GM19468 (cell line): ENCODE measurements around the gene C6orf89.
"Not testable (repeated sequence)": the region's sequence is repeated elsewhere in the genome, so short reads cannot be mapped to it uniquely, and the experiment has no call there.

Experiments
- ATAC-seq: cut with Tn5 transposase; IDR thresholded peaks from one replicate; pipeline ENCODE4 v1.9.1; 2021; ENCODE audit warnings: mild to moderate bottlenecking, moderate library complexity, moderate number of reproducible peaks; ENCODE audit not compliant: unreplicated experiment; ENCODE audit errors: extremely low read depth

The C6orf89 gene

GRCh38 chr6:36917541-36918193, 31.9 kb downstream of the C6orf89 start:
- ATAC-seq: no peak

- ATAC-seq: no peak
These were observed 34.3 kb downstream of the C6orf89 start for GRCh38 chr6:36920049-36920448.

GRCh38 chr6:36920546-36920945, 34.8 kb downstream of the C6orf89 start:
- ATAC-seq: no peak

GRCh38 chr6:36924131-36924530, 38.4 kb downstream of the C6orf89 start:
- ATAC-seq: no peak

GRCh38 chr6:36924778-36925374, 39.1 kb downstream of the C6orf89 start:
- no peak for ATAC-seq

- ATAC-seq: no peak
These were observed 40.1 kb downstream of the C6orf89 start for GRCh38 chr6:36925809-36926208.

GRCh38 chr6:36926708-36927513, 41.2 kb downstream of the C6orf89 start:
- ATAC-seq: no peak

- no peak for ATAC-seq
These were observed 42.2 kb downstream of the C6orf89 start for GRCh38 chr6:36927691-36928546.

GRCh38 chr6:36928547-36928918, 42.8 kb downstream of the C6orf89 start:
- no peak for ATAC-seq

GRCh38 chr6:36929152-36929551, 43.4 kb downstream of the C6orf89 start:
- no peak for ATAC-seq

GRCh38 chr6:36929607-36930006, 43.9 kb downstream of the C6orf89 start:
- ATAC-seq: no peak

GRCh38 chr6:36930483-36930882, 44.7 kb downstream of the C6orf89 start:
- ATAC-seq: no peak

- ATAC-seq: no peak
These were observed 47.4 kb downstream of the C6orf89 start for GRCh38 chr6:36933102-36933501.

GRCh38 chr6:36933519-36933918, 47.8 kb downstream of the C6orf89 start:
- ATAC-seq: no peak

- ATAC-seq: no peak
These were observed 49.1 kb downstream of the C6orf89 start for GRCh38 chr6:36934901-36935300.

GRCh38 chr6:36936824-36937223, 51.1 kb downstream of the C6orf89 start:
- ATAC-seq: no peak

- ATAC-seq: no peak
These were observed 52.1 kb downstream of the C6orf89 start for GRCh38 chr6:36937896-36938295.

GRCh38 chr6:36938536-36938935, 52.8 kb downstream of the C6orf89 start:
- no peak for ATAC-seq

- ATAC-seq: not testable (repeated sequence)
These were observed 53.3 kb downstream of the C6orf89 start for GRCh38 chr6:36939005-36939404.

GRCh38 chr6:36940027-36940426, 54.3 kb downstream of the C6orf89 start:
- no peak for ATAC-seq
